CD4-positive, alpha-beta T cell (primary cell): ENCODE results near the gene DCTN4. TPM values are rescaled to one million over a fixed set of nuclear protein-coding genes. Genes with fewer than 3 reads are reported as not detected.

Experiments used
- ATAC-seq: fragments of 200-7000 bp; cut with Tn5 transposase; one replicate; pipeline ENCODE4 v1.10.0; 2022; ENCODE audit warnings: mild to moderate bottlenecking; ENCODE audit not compliant: poor library complexity
- CTCF ChIA-PET: fragments of 350-600 bp; sonication (Branson Sonifier 250); formaldehyde crosslinking; loops from one replicate; lab custom pipeline; 2021; ENCODE audit warnings: antibody characterized with exemption, inconsistent platforms; lab: Charles Lee
- POLR2A ChIA-PET: fragments of 350-600 bp; sonication (Branson Sonifier 250); formaldehyde crosslinking; loops from one replicate; lab custom pipeline; 2021; ENCODE audit warnings: antibody characterized with exemption, inconsistent platforms; lab: Charles Lee
- DNase-seq, 14 experiments: peaks; one replicate each; pipeline ENCODE4 v3.0.0-alpha.2; 2013 to 2020; ENCODE audit warnings: mixed read lengths in 2 of 14
- H3K27ac ChIP-seq, 2 donors: one replicate each; pipeline versions ENCODE4 v1.5.1 to v1.7.0; 2013; ENCODE audit warnings: low read length in 2 of 2, low read depth in 1 of 2, mild to moderate bottlenecking in 1 of 2
- H3K27me3 ChIP-seq, 2 experiments: 1 replicate in 1 of 2; 2 replicates in 1 of 2; pipeline versions ENCODE4 v1.6.1 to v1.7.0; 2013; ENCODE audit warnings: low read length in 2 of 2, control low read depth in 1 of 2, mild to moderate bottlenecking in 1 of 2, moderate library complexity in 1 of 2; ENCODE audit not compliant: insufficient read depth in 2 of 2, control insufficient read depth in 1 of 2
- H3K36me3 ChIP-seq: one replicate; pipeline ENCODE4 v1.6.1; 2013; ENCODE audit warnings: low read length, control low read depth; ENCODE audit not compliant: insufficient read depth
- H3K4me1 ChIP-seq: one replicate; pipeline ENCODE4 v1.6.1; 2013; ENCODE audit warnings: low read length, control low read depth; ENCODE audit not compliant: insufficient read depth
- H3K4me3 ChIP-seq: one replicate; pipeline ENCODE4 v1.5.1; 2013; ENCODE audit warnings: mild to moderate bottlenecking, low read length, moderate library complexity
- H3K9me3 ChIP-seq, 2 experiments: 1 replicate in 1 of 2; 2 replicates in 1 of 2; pipeline versions ENCODE4 v1.6.1 to v1.7.0; 2013; ENCODE audit warnings: low read length in 2 of 2, mild to moderate bottlenecking in 2 of 2, control low read depth in 1 of 2, moderate library complexity in 1 of 2; ENCODE audit not compliant: control insufficient read depth in 1 of 2, insufficient read depth in 1 of 2
- H3K27ac Mint-ChIP-seq: one replicate; pipeline ENCODE4 v1.8.0; 2020; ENCODE audit warnings: mixed read lengths
- H3K27me3 Mint-ChIP-seq: one replicate; pipeline ENCODE4 v1.8.0; 2021; ENCODE audit warnings: mixed read lengths
- H3K36me3 Mint-ChIP-seq: one replicate; pipeline ENCODE4 v1.8.0; 2021; ENCODE audit warnings: low read depth, mixed read lengths
- H3K4me1 Mint-ChIP-seq: one replicate; pipeline ENCODE4 v1.8.0; 2021; ENCODE audit warnings: low read depth, mixed read lengths
- H3K4me3 Mint-ChIP-seq: one replicate; pipeline ENCODE4 v1.8.0; 2020; ENCODE audit warnings: mild to moderate bottlenecking, mixed read lengths
- H3K9me3 Mint-ChIP-seq: one replicate; pipeline ENCODE4 v1.8.0; 2020; ENCODE audit warnings: mixed read lengths
- CTCF ChIP-seq: fragments of 200-600 bp; IDR thresholded peaks from one replicate; pipeline ENCODE4 v1.8.0; 2022; ENCODE audit warnings: antibody characterized with exemption, mild to moderate bottlenecking
- intact Hi-C, 2 experiments: fragments of 100-400 bp; cut with DNase I in 1 of 2; cut with micrococcal nuclease in 1 of 2; formaldehyde crosslinking; loops; one replicate each; pipeline versions ENCODE4 v1.15.1 to v1.9.0; 2023 to 2025; cut with DNase I, micrococcal nuclease
- total RNA-seq, 174 experiments: library from RNA in 2 of 174; stranded (reverse) in 2 of 174; gene quantifications; one replicate each; pipeline ENCODE4 v1.2.3 and lab custom pipeline; 2021 to 2026

The DCTN4 gene
- total RNA-seq, 2 experiments from 2014 or later: 81.2 to 84.4 TPM

- DNase-seq: no peak
- intact Hi-C loops: no loop called here
- Histone ChIP-seq H3K9me3 (no peaks in the 10 kb centered on the region), H3K4me1 (peaks cover 13% of the 10 kb centered on the region), H3K27ac (no peak overlapping the region), H3K27me3 (peaks cover 0 to 4% of the 10 kb centered on the region in 2 experiments), H3K4me3 (no peak overlapping the region), H3K36me3 (no peaks in the 10 kb centered on the region)
- H3K27me3 Mint-ChIP-seq: no peaks in the 10 kb centered on the region
- no peaks in the 10 kb centered on the region for H3K9me3 Mint-ChIP-seq
- ATAC-seq: no peak
- no peak overlapping the region for H3K27ac Mint-ChIP-seq
- ChIA-PET POLR2A (no interaction called here), CTCF (interaction anchor here (1.4 to 1.5 kb wide), 2 partner anchors 15 to 73 kb away, joined by 3 to 4 read pairs; partner anchors contain the start of gene DCTN4)
- peaks cover 11% of the 10 kb centered on the region for H3K4me1 Mint-ChIP-seq
- H3K36me3 Mint-ChIP-seq: no peaks in the 10 kb centered on the region
- TF ChIP-seq CTCF: no peak
- H3K4me3 Mint-ChIP-seq: no peak overlapping the region
Measured at GRCh38 chr5:150774145-150774544, 15.3 kb upstream of the DCTN4 start.

- Mint-ChIP-seq H3K27me3 (no peaks in the 10 kb centered on the region), H3K4me3 (no peak overlapping the region), H3K36me3 (no peaks in the 10 kb centered on the region), H3K4me1 (no peaks in the 10 kb centered on the region), H3K27ac (no peak overlapping the region), H3K9me3 (no peaks in the 10 kb centered on the region)
- no peak overlapping the region for H3K27ac ChIP-seq
- H3K36me3 ChIP-seq: no peaks in the 10 kb centered on the region
- intact Hi-C loops: no loop called here
- no peak for TF ChIP-seq CTCF
- H3K4me3 ChIP-seq: no peak overlapping the region
- ATAC-seq (no peak), DNase-seq (no peak)
- no peaks in the 10 kb centered on the region for H3K9me3 ChIP-seq
- CTCF ChIA-PET: no interaction called here
- H3K4me1 ChIP-seq: no peaks in the 10 kb centered on the region
- POLR2A ChIA-PET: no interaction called here
- peaks cover 0 to 4% of the 10 kb centered on the region in 2 experiments for H3K27me3 ChIP-seq
Measured at GRCh38 chr5:150771034-150771795, 12.4 kb upstream of the DCTN4 start.

GRCh38 chr5:150766251-150766650, 7.4 kb upstream of the DCTN4 start:
- DNase-seq (no peak), ATAC-seq (no peak)
- Mint-ChIP-seq H3K27ac (no peak overlapping the region), H3K36me3 (no peaks in the 10 kb centered on the region), H3K4me1 (peaks cover 4% of the 10 kb centered on the region), H3K4me3 (no peak overlapping the region), H3K9me3 (no peaks in the 10 kb centered on the region), H3K27me3 (no peaks in the 10 kb centered on the region)
- no peaks in the 10 kb centered on the region for H3K36me3 ChIP-seq
- H3K9me3 ChIP-seq: peaks cover 0 to 3% of the 10 kb centered on the region in 2 experiments
- no peaks in the 10 kb centered on the region for H3K4me1 ChIP-seq
- no peak overlapping the region for H3K4me3 ChIP-seq
- POLR2A ChIA-PET: interaction anchor here (1.2 to 1.8 kb wide), 2 partner anchors 12 to 17 kb away, joined by 3 to 4 read pairs; partner anchors contain the start of gene SMIM3
- H3K27ac ChIP-seq: no peak overlapping the region
- intact Hi-C loops: no loop called here
- no peaks in the 10 kb centered on the region for H3K27me3 ChIP-seq
- TF ChIP-seq CTCF: no peak
- CTCF ChIA-PET: interaction anchor here (1.9 kb wide), 1 partner anchor 12 kb away, joined by 6 read pairs; the partner anchor contains the start of gene SMIM3
